HUES64 (cell line): ENCODE measurements around the gene NPIPB8.
"Not testable (repeated sequence)": the region's sequence is repeated elsewhere in the genome, so short reads cannot be mapped to it uniquely, and the experiment has no call there.

Experiments
- H3K27ac ChIP-seq: 2 replicates; pipeline ENCODE4 v1.7.0; 2013; ENCODE audit warnings: low read depth, low read length, inconsistent platforms
- H3K27me3 ChIP-seq: 2 replicates; pipeline ENCODE4 v1.6.1; 2013; ENCODE audit warnings: mild to moderate bottlenecking, low read length; ENCODE audit not compliant: insufficient read depth
- H3K36me3 ChIP-seq: 2 replicates; pipeline ENCODE4 v1.6.1; 2013; ENCODE audit warnings: mild to moderate bottlenecking, low read length; ENCODE audit not compliant: insufficient read depth
- H3K4me1 ChIP-seq: 2 replicates; pipeline ENCODE4 v1.6.1; 2013; ENCODE audit warnings: mild to moderate bottlenecking, low read length, moderate library complexity; ENCODE audit not compliant: insufficient read depth
- H3K4me3 ChIP-seq: 2 replicates; pipeline ENCODE4 v1.5.1; 2013; ENCODE audit warnings: mild to moderate bottlenecking, low read length, moderate library complexity
- H3K9ac ChIP-seq: 2 replicates; pipeline ENCODE4 v1.6.1; 2013; ENCODE audit warnings: mild to moderate bottlenecking, low read depth, low read length
- H3K9me3 ChIP-seq: 2 replicates; pipeline ENCODE4 v1.6.1; 2013; ENCODE audit warnings: low read depth, low read length; ENCODE audit not compliant: insufficient read depth
- WGBS: fragments of 150-250, 120-280 bp; methylation state at CpG from one replicate; pipeline ENCODE4 v1.1.7; 2013; ENCODE audit warnings: missing lambda C conversion rate; 5-methylcytosine and 5-hydroxymethylcytosine counted together

NPIPB8 gene

DNA sequence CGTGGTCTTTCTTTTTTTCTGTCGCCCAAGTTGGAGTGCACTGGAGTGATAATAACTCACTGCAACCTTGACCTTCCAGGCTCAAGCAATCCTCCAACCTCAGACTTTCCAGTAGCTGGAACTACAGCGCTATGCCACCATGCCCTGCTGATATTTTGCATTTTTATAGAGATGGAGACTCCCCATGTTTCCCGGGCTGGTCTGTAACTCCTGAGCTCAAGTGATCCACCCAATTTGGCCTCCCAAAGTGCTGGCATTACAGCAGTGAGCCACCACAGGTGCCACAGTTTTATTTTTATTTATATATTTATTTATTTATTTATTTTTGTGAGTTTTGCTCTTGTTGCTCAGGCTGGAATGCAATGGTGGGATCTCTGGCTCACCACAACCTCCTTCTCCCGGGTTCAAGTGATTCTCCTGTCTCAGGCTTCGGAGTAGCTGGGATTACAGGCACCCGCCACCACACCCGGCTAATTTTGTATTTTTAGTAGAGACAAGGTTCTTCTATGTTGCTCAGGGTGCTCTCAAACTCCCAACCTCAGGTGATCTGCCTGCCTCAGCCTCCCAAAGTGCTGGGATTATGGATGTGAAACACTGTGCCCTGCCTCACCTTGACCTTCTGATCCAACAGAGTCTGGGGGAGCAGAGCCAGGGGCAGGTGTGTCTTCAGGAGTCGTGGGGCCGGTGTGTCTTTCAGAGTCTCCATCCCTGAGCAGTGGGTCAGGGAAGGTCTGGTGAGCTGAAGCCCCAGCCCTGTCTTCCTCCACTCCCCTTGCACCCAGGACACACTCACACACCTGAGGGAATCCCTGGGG is 30.0 kb upstream of the NPIPB8 start:
- H3K36me3 ChIP-seq, H3K4me3 ChIP-seq, H3K9ac ChIP-seq, H3K9me3 ChIP-seq, H3K27me3 ChIP-seq, H3K27ac ChIP-seq: not testable (repeated sequence)
- H3K4me1 ChIP-seq = peaks cover 16% of the 10 kb centered on the region; the same call in 1 of the 2 replicates
- WGBS = 95% methylated on average over 9 of the region's 10 CpGs

DNA sequence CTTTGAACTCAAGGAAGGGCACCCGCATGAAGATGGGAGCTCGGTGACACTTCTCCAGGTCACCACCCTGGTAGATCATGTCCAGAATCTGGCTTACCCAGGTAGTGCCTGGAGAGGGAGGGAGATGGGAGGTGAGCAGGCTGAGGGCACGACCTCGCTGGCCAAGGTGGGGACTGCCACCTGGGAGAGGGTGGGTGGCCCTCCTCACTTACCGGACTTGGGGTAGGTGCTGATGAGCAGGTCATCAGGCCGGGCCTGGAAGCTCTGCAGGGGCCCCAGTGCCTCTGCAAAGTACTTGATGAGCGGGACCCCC is 29.4 kb upstream of the NPIPB8 start:
- not testable (repeated sequence) for H3K9me3 ChIP-seq, H3K27ac ChIP-seq, H3K4me3 ChIP-seq, H3K9ac ChIP-seq, H3K36me3 ChIP-seq, H3K27me3 ChIP-seq
- H3K4me1 ChIP-seq = peaks cover 16% of the 10 kb centered on the region; the same call in 1 of the 2 replicates
- 90% methylated on average over 4 of the region's 7 CpGs for WGBS

DNA sequence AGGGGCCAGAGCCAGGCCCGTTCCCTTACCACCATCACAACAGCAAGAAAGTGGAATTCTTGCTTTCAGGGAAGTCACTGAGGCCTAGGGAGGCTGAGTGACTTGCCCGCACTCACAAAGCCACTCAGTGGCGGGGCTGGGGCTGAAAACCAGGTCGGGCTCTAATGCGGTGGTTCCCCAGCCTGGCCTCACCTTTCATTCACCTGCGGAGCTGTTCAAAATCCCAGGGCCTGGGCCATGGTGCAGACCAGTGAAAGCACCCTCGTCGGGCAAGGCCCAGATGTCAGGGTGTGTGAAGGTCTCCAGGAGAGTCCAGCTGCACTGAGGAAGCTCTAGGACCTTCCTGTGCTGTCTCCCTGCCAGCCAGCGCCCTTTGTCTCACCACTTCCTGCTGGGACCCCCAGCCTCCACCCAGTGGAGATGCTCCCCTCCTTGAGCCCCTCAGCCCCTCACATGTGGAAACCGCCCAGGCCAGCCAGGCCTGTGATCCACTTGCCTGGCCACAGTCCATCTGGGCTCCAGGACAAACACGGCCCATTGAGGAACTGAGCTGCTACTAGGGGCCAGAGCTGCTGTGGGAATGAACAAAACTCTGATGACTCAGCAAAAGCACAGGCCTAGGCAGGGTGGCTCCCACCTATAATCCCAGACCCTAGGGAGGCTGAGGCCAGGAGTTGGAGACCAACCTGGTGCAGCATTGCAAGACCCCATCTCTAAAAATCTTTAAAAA is 28.8 kb upstream of the NPIPB8 start:
- not testable (repeated sequence) for H3K9ac ChIP-seq, H3K36me3 ChIP-seq, H3K4me3 ChIP-seq, H3K27me3 ChIP-seq, H3K27ac ChIP-seq, H3K9me3 ChIP-seq
- 87% methylated on average over 10 of the region's 11 CpGs for WGBS
- H3K4me1 ChIP-seq = peaks cover 16% of the 10 kb centered on the region; the same call in 1 of the 2 replicates

DNA sequence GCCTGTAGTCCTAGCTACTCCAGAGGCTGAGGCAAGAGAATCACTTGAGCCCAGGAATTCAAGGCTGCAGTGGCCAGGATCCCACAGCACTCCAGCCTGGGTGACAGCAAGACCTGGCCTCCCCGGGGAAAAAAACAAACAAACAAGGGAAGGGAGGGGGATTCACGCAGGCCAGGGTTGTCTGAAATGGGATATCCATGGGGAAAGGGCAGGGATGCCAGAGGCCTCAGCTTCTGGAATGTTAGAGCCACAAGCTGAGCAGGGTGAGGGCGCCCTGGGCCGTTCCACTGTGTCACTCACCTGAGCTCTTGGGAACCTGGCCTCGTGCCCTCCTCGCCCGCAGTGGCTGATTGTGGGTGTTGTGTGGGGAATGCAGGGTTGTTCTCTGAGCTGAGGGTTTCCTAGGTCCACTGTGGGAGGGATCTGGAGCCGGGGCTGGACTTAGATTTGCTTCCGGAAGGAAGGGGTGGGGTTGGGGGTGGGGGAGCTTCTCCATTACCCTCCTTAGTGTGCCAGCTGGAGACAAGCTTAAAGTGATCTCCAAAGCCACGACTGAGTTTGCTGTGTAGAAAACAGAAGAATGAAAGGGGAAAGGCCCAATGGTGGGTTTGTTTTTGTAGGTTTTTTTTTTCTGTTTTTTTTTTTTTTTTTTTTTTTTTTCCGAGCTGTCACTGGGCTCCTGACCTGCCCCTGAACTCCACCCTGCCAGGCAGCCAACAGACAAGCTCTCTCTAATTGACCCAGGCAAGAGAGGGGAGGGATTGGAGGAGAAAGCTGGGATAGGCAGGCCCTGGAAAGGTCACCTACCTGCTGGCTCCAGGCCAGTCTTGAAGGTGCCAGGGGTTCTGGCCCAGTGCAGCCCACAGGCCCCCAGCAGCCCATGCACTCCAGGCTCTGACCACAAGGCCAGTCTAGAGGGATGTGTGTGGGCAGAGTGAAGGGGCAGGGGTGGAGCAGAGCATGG is 28.0 kb upstream of the NPIPB8 start, which contains the start of gene SULT1A1:
Gene SULT1A1 (minus strand): TSS at position 414 of the 964 bp plus-strand sequence. CDS start 1,189 bp downstream, outside the sequence.
- H3K9ac ChIP-seq = no peak within 1 kb of the TSS
- no peaks in the 10 kb centered on the region for H3K27me3 ChIP-seq
- H3K36me3 ChIP-seq = no peaks in the 10 kb centered on the region
- 54% methylated on average over 10 of the region's 11 CpGs for WGBS
- no peak within 1 kb of the TSS for H3K27ac ChIP-seq
- H3K9me3 ChIP-seq = no peaks in the 10 kb centered on the region
- peaks cover 16% of the 10 kb centered on the region; the same call in 1 of the 2 replicates for H3K4me1 ChIP-seq
- no peak within 1 kb of the TSS; the same call in 1 of the 2 replicates for H3K4me3 ChIP-seq

DNA sequence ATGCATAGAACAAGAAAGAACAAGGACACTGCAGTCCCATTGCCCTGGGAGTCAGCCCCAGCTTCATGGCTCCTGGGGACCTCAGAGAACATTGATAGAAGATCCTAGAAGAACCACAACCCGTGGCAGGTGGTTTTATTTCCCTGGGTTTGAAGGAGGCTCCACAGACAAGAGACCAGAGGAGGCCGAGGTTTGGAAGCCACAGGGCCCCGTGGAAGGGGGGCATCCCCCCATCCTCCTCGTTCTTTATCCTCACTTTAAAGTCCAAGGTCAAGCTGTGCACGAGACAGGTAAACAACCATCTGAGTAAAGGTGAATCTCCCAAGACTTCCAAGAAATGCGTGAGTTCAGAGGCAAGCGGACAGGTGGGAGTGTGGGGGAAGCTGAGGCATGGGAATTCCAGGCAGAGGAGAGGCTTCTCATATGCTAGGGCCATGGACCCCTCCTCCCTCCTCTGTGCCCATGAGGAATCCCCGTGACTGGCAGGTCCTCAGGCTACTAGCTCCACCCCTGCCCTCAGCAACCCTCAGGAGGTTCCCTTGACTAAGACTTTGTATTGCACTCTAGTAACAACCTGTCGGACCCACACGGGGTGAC is 27.2 kb upstream of the NPIPB8 start:
- Histone ChIP-seq H3K27ac (no peak overlapping the region), H3K4me3 (no peak overlapping the region), H3K9ac (no peak overlapping the region), H3K36me3 (no peaks in the 10 kb centered on the region), H3K9me3 (no peaks in the 10 kb centered on the region), H3K4me1 (peaks cover 16% of the 10 kb centered on the region; the same call in 1 of the 2 replicates), H3K27me3 (no peaks in the 10 kb centered on the region)
- WGBS = 87% methylated on average over 10 of the region's 10 CpGs

DNA sequence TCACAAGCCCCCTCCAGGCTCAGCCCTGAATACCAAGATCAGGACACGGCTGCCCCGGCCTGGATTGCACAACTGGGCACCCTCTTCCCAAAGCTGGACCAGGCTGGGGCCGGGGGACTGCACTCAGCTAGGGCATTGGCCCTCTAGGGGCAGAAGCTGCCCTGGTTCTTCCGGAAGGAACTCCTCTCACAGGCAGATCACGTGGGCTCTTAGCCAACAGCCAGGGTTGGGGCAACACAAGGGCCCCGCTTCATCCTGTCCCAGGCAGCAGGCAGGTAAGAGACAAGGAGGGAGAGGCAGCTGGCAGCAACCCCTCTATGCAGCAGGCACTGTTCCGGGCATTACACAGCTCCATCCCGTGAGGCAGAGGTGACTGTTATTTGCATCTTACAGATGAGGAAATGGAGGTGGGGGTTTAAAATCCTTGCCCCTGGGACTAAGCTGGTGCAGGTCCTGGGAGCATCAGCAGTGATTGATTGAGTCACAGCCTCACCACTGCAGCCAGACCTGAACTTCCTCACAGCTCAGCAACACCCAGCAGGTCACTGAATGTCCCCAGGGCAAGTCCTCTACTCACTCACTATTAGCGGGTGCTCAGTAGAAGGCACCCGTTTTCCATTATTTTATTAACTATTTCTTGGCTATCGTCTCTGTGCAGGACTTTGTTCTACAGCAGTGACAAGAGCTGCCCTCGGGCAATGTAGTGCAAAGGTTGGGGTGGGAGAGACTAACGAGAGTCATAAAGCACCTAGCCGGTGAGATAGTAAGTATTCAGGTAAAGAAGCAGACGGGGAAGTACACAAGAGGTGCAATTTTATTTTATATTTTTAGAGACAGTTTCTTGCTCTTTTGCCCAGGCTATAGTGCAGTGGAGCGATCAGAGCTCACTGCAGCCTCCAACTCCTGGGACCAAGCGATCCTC is 25.2 kb upstream of the NPIPB8 start:
- no CpG with 5 or more reads among the region's 17 CpGs for WGBS
- peaks cover 16% of the 10 kb centered on the region; the same call in 1 of the 2 replicates for H3K4me1 ChIP-seq
- H3K9me3 ChIP-seq, H3K27me3 ChIP-seq, H3K9ac ChIP-seq, H3K4me3 ChIP-seq, H3K36me3 ChIP-seq, H3K27ac ChIP-seq: not testable (repeated sequence)

DNA sequence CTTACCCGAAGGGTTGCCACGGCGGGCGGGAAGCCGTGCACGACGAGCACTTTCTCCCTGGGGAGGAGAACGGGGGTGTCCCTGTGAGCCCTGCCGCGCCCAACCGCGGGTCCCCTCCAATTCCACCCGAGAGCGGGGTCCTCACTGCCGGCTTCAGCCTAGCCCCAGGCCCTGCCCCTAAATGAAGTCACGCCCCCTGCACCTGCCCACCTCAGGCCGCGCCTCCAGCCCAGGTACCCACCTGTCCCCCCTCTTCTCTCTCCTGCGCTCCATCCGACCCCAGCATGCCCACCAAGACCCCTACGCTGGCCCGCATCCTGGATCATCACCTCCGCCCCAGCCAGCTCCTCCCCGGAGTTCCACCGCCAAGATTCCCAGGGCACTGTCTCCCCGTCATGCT is 24.0 kb upstream of the NPIPB8 start:
- not testable (repeated sequence) for H3K27me3 ChIP-seq, H3K9me3 ChIP-seq, H3K36me3 ChIP-seq, H3K4me3 ChIP-seq, H3K27ac ChIP-seq, H3K9ac ChIP-seq
- peaks cover 21% of the 10 kb centered on the region; the same call in 1 of the 2 replicates for H3K4me1 ChIP-seq
- no CpG with 5 or more reads among the region's 26 CpGs for WGBS

DNA sequence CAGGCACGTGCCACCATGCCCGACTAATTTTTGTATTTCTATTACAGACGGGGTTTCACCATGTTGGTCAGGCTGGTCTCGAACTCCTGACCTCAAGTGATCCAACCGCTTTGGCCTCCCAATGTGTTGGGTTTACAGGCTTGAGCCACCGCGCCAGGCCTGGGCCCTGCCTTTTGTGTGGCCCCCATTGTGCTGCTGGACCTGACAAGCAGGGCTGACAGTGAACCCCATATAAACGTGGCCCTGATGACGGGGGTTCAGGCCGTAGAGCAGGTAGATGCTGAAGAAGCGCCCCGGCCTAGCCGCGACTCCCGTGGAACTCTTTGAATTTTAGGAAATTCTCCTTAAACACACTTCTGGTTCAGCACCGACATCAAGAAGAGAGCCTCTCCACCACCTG is 23.3 kb upstream of the NPIPB8 start:
- not testable (repeated sequence) for H3K4me3 ChIP-seq, H3K27ac ChIP-seq, H3K9me3 ChIP-seq, H3K36me3 ChIP-seq, H3K27me3 ChIP-seq, H3K9ac ChIP-seq
- 91% methylated on average over 9 of the region's 16 CpGs for WGBS
- 0 out of 2 replicates have a peak, but pooled peaks cover 15% of the 10 kb centered on the region for H3K4me1 ChIP-seq

DNA sequence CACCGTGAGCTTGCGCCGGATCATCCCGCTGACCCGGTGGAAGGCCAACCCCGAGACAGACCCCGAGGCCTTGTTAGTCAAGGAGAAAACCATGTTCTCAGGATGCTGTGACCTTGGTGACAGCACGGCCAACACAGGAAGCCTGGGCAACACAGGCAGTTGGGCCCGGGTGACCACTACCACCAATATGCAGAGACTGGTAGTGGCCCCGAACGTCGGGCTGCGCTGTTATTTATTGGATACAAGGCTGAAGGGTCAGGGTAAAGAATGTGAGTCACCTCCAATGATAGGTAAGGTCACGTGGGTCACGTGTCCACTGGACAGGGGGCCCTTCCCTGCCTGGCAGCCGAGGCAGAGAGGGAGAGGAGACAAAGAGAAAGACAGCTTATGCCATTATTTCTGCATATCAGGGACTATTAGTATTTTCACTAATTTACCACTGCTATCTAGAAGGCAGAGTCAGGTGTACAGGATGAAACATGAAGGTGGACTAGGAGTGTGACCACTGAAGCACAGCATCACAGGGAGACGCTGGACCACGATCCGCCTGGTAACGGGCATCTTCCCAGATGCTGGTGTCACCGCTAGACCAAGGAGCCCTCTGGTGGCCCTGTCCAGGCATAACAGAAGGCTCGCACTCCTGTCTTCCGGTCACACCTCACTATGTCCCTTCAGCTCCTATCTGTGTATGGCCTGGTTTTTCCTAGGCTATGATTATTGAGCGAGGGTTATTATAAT is 22.2 kb upstream of the NPIPB8 start:
- not testable (repeated sequence) for H3K4me3 ChIP-seq, H3K9ac ChIP-seq, H3K4me1 ChIP-seq, H3K27ac ChIP-seq, H3K36me3 ChIP-seq, H3K27me3 ChIP-seq, H3K9me3 ChIP-seq
- 60% methylated on average over 13 of the region's 24 CpGs for WGBS
